AG08396 (cell line): ENCODE results near the gene MAPK12.
"Not testable (repeated sequence)": the region's sequence is repeated elsewhere in the genome, so short reads cannot be mapped to it uniquely, and the experiment has no call there.

Experiments
- DNase-seq: peaks from one replicate; pipeline ENCODE4 v3.0.0; 2012; ENCODE audit warnings: low spot score, mixed read lengths

The MAPK12 gene

DNA sequence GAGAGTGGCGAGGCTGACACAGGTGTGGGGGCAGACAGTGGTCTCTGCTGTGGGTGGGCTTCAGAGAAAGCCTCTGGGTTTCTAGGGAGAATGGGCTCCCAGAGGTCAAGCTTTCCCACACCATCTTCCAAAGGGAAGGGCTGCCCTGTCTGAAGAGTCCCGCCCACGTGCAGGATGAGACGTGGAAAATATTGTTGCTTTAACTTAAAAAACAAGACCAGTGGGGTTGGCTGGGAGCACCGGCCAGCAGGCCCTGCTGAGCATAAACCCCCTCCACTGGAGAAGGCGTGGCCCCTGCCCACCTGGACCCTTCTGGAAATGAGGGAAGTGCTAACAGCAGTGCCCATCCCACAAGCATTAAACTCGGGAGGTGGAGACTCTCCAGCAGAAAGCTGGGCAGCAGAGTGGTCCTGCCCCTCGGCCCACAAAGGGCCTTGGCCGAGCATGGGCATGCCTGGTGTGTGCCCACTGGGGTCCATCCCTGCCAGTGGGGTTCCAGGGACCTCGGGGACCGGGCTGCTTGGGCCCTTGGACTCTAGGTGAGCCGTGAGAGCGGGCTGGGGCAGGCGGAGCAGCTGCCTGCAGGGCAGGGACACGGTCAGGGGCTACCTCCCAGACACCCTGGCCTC, 45.3 kb downstream of the MAPK12 start:
- no peak for DNase-seq

DNA sequence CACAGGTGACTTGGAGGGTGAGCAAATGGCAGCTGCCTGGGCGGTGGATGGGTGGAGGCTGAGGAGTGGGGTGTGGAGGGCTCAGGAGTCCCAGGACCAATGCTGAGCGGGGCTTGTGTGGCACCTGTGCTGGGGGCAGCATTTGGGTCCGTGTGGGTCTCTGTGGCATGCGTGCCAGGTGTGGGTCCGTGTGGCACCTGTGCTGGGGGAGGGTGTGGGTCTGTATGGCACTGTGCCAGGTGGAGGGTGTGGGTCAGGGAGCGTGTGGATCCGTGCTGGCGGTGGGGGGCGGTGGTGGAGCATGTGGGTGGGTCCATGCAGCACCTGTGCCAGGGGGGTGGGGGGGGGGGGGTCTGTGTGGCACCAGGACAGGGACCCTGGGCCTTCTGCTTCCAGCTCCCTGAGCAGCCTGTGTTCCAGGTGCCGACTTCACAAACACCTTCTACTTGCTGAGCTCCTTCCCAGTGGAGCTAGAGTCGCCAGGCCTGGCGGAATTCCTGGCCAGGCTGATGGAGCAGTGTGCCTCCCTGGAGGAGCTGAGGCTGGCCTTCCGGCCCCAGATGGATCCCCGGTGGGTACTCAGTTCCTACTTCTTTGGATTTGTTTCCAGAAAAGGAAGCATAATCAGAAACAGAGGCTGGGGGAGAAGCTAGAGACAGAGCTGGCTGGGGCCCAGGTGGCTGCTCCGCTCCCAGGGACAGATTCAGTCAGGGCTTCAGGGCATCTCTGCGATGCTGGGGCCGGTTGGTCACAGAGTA, 46.0 kb downstream of the MAPK12 start:
- no peak for DNase-seq

DNA sequence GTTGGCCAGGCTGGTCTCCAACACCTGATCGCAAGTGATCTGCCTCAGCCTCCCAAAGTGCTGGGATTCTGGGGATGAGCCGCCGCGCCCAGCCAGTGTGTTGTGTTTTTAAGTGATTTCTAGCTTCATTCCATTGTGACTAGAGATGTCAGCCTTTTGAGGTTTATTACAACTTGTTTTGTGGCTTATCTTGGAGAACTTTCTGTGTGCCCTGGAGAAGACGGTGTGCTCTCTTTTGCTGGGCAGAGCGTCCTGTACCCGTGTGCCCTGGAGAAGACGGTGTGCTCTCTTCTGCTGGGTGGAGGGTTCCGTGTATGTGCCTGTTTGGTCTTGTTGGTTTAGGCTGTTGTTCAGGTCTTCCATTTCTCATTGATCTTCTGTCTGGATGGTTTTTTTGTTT, 48.2 kb downstream of the MAPK12 start:
- no peak for DNase-seq

DNA sequence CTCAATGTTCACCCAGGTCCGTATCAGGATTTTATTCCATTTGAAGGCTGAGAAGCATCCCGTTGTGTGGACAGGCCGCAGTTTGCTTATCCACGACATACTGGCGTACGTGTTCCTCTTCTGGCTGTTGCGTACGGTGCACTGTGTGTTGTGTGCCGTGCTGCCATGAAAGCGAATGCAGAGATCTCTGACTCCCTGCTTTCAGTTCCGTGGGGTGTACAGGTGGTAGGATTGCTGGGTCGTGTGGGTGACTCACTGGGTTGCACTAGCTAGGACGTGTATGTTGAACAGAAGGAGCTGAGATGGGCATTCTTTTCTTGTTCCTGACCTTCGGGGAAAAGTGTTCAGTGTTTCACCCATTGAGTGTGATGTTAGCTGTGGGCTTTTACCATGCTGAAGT, 50.3 kb downstream of the MAPK12 start:
- no peak for DNase-seq

DNA sequence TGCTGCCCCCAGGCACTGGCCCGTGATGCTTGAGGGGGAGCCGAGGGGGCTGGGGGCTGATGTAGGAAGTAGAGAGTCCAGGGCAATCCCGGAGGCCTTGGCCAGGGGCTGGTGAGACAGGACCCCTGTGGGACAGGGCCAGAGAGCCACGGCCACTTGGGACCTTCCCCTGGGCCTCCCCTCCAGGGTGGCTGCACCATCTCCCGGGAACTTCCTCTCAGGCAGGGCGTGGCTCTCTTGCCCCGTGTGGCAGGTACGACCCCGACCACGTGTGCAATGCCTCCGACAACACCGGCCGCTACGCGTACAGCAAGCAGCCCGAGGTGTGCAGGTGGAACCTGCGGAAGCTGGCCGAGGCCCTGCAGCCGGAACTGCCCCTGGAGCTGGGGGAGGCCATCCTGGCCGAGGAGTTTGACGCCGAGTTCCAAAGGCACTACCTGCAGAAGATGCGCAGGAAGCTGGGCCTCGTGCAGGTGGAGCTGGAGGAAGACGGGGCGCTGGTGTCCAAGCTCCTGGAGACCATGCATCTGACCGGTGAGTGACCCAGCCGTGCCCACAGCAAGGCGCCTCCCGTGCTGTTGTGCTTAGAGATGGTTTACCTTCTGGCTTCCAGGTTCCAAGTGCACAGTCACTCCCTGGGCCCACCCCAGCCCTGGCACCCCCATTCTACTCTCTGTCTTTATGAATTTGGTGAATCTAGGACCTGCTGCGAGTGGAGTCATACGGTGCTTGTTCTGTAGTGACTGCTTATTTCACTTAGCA, 50.9 kb downstream of the MAPK12 start:
- no peak for DNase-seq

DNA sequence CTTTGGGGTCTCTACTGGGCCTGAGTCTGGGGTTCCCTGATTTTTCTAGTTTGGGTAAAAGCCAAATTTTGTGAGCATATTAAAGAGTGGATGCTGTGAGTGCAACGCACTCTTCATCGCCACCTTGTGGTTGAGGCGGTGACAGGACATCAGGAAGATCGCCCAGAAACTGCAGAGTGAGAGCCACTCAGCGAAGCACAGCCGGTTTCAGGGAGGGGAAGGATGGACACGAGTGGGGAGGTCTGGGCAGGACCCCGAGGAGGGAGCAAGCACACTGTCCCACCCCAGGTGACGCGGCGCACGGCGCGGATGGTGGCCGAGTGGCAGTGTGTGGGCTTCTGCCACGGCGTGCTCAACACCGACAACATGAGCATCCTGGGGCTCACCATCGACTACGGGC, 51.6 kb downstream of the MAPK12 start:
- peak; percentile 90 for DNase-seq

DNA sequence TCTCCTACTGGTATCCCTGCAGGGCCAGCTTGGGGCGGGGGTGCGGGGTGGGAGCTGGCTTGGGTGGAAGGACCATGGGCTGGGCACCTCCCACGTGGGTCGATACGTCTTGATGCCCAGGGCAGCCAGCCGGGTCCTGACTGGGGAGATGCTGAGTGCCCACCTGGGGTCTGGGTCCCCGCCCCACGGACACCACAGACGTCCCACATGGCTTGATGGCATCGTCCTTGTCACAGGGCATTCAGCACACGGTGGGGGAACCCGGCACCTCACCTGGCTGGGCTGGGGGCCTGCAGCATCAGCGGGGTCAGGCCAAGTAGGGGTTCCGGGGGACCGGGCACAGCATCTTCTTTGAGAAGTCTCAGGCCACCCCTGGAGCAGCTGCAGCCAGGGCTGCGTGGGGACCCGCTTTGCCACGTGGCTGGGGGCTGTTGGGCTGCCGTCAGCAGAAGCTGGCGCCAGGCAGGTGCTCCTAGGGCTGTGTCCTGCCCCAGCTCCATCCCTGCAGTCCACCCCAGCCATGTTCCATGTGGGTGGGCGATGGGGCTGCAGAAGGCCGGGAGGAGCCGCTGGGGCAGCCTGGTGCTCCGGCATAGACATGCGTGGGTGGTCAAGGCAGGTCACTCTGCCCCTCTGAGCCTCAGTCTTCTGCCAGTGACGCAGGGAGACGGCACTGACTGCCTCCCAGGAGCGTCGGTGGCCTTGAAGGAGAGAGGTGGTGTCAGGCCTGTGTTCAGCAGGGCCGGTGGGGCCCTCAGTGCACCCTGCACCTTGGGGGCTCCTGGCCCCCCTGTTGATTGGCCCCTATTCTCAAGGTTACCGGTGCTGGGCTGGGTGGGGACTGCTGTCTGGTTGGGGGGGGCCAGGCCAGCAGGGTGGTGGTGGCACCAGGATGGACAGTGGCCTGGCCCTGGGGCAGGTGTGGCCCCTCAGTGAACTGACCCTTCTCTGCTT, 52.3 kb downstream of the MAPK12 start:
- DNase-seq, result no peak

DNA sequence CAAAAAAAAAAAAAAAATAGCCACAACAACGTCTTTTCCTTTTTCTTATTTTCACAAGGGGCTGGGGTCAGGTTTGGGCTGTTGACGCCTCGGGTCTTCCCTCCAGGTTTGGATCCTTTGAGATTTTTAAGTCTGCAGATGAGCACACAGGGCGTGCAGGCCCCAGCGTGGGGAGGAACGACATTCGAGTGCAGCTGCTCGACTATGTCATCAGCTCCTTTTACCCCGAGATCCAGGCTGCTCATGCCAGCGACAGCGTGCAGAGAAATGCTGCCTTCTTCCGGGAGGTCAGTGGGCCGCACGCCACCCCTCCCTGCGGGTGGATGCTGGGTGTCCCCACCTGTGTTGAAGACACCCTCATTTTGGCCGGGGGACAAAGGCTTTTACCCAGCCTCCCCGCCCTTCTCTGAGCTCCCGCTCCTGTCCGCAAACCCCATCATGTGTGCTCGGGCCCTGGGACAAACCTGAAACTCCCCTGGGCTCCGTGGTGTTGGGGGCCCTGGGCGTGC, 53.0 kb downstream of the MAPK12 start:
- DNase-seq, result no peak

DNA sequence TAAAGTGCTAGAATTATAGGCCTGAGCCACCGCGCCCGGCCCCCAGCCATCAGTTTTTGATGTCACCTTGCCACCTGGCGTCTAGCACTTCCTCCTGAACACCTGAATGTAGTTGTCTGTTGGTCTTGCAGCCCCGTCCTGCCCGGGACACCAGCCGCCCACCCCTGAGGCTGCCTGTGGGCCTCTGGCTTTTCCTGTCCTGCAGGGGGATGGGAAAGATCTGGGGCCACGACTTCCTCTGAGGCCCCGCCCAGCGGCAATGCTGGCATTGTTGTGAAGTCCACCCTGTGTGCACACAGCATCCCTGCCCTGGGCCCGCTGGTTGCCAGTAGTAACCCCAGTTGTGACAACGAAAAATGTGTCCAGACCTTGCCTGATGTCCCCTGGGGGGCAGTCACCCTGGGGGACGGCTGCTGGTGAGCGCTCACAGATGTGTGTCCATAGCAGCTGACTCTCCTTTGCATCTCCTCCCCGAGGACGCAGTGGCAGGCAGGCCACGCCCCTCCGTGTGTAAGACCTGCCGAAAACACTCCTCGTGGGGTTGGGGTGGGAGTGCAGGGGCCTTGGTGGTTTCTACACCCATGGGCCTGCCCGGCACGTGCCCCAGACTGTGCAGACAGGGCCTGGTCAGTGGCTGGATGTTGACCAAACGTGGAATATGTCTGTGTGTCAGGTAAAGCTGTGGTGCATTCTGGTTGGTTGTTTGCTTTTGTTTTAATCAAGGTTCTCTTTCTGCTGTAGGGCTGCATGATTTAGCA, 53.9 kb downstream of the MAPK12 start:
- DNase-seq, result no peak

DNA sequence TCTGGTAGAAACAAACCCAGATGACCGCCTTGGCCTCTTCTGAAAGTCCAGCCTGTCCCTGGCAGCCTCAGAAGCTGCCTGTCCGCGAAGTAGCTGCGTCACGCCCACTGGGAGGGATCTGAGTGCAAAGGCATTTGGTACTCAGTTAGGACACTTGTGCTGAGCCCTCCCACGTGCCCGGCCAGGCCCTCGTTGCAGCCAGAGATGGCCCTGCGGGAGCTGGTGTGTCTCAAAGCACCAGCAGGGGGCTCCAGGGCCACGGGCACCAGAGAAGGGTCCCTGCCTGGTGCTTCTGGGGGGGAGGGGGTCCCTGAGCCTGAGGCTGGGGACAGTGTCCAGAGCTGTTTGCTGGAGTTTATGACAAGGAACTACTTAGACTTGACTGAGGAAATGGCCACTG, 54.9 kb downstream of the MAPK12 start:
- peak; percentile 86 for DNase-seq

DNA sequence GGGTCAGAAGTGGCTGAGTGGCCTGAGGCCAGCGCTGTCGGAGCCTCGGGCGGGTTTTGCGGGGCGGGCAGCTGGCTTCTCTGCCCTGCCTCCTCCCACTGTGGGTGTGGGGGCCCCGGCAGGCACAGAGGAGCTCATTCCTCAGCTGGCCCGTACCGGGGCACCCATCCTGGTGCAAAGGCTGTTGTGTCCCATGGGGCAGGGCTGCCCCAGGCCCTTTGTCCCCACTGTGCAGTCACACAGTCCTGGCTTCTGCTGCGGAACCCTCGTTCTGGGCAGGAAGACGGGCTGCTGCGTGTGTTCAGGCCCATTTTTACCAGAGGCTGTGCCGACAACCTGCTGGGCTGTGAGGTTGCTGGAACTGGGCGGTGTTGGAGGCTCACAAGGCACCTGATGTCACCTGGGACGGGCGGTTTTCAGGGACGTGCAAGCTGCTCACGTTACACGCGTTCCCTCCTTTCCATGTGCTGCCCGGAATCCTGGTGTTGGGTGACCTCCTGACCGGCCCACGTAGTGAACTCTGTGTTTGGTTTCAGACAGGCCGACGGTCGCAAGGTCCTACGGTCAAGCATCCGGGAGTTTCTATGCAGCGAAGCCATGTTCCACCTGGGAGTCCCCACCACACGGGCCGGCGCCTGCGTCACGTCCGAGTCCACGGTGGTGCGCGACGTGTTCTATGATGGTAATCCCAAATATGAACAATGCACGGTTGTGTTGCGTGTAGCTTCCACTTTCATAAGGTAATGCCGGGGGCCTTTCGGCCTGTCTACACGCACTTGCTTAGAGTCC, 55.5 kb downstream of the MAPK12 start:
- DNase-seq, result no peak

DNA sequence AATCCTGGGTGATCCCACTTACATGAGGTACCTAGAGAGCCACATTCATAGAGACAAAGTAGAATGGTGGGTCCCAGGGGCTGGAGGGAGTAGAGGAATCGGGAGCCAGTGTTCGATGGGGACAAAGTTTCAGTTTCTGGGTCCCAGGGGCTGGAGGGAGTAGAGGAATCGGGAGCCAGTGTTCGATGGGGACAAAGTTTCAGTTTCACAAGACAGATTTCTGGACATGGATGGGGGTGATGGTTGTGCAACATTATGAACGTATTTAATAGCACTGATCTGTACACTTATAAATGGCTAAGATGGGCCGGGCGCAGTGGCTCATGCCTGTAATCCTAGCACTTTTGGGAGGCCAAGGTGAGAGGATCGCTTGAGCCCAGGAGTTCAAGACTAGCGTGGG, 56.5 kb downstream of the MAPK12 start:
- not testable (repeated sequence) for DNase-seq

DNA sequence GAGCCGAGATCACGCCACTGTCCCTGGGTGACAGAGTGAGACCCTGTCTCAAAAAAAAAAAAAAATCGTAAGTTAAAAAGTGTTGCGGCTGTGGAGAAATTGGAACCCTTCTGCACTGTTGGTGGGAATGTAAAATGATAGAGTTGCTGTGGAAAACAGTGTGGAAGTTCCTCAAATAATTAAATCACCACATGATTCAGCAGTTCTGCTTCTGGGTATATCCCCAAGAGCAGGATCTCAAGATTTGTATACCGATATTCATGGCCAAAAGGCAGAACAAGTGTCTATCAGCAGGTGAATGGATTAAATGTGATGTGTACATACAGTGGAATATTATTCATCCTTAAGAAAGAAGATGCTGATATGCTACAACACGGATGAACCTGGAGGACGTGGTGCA, 56.9 kb downstream of the MAPK12 start:
- DNase-seq, result no peak

DNA sequence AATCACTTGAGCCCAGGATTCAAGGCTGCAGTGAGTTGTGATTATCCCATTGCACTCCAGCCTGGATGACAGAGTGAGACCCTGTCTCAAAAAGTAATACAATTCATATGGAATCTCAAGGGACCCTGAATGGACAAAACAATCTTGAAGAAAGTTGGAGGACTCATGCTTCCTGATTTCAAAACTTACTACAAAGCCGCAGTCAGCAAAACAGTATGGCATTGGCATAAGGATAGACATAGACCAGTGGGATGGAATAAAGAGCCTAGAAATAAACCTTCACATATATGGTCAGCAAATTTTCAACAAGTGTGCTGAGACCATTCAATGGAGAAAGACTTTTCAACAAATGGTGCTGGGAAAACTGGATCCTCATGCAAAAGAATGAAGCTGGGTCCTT, 58.2 kb downstream of the MAPK12 start:
- no peak for DNase-seq
